ENCODE measurements around the gene SLC25A4. TPM values are rescaled to one million over a fixed set of nuclear protein-coding genes. Genes with fewer than 3 reads are reported as not detected.
"Not testable (repeated sequence)": the region's sequence is repeated elsewhere in the genome, so short reads cannot be mapped to it uniquely, and the experiment has no call there.

The SLC25A4 gene
- total RNA-seq, 2 donors from 2014 or later = 4.2 to 7.8 TPM

GRCh38 chr4:185109736-185110135 is 33.3 kb upstream of the SLC25A4 start:
- Mint-ChIP-seq H3K4me3 (no peak overlapping the region), H3K9me3 (no peaks in the 10 kb centered on the region), H3K27ac (no peak overlapping the region), H3K27me3 (ENCODE audit: low read depth) (peaks cover 31% of the 10 kb centered on the region), H3K36me3 (ENCODE audit: insufficient read depth in 2 of 2) (no peaks in the 10 kb centered on the region), H3K4me1 (ENCODE audit: low read depth) (no peaks in the 10 kb centered on the region)
- ATAC-seq (replicated peaks in 1 of 2) (no peak), DNase-seq (no peak)

GRCh38 chr4:185110375-185110823 is 32.7 kb upstream of the SLC25A4 start:
- Mint-ChIP-seq H3K4me3 (no peak overlapping the region), H3K27ac (no peak overlapping the region), H3K4me1 (ENCODE audit: low read depth) (no peaks in the 10 kb centered on the region), H3K36me3 (ENCODE audit: insufficient read depth in 2 of 2) (no peaks in the 10 kb centered on the region), H3K9me3 (no peaks in the 10 kb centered on the region), H3K27me3 (ENCODE audit: low read depth) (peaks cover 31% of the 10 kb centered on the region)
- no peak for DNase-seq
- ATAC-seq (replicated peaks in 1 of 2) = no peak

GRCh38 chr4:185112104-185112503 is 31.0 kb upstream of the SLC25A4 start:
- DNase-seq = no peak
- H3K4me1 Mint-ChIP-seq (ENCODE audit: low read depth) = no peaks in the 10 kb centered on the region
- H3K27ac Mint-ChIP-seq = no peak overlapping the region
- H3K36me3 Mint-ChIP-seq (ENCODE audit: insufficient read depth in 2 of 2) = no peaks in the 10 kb centered on the region
- peak in 1 of 2 donors; percentile 28 for ATAC-seq (replicated peaks in 1 of 2)
- H3K4me3 Mint-ChIP-seq = no peak overlapping the region
- peaks cover 23% of the 10 kb centered on the region for H3K27me3 Mint-ChIP-seq (ENCODE audit: low read depth)
- H3K9me3 Mint-ChIP-seq = no peaks in the 10 kb centered on the region

- ATAC-seq (replicated peaks in 1 of 2) = no peak
- H3K27me3 Mint-ChIP-seq (ENCODE audit: low read depth) = peaks cover 20% of the 10 kb centered on the region
- no peak for DNase-seq
- no peak overlapping the region for H3K4me3 Mint-ChIP-seq
- no peaks in the 10 kb centered on the region for H3K4me1 Mint-ChIP-seq (ENCODE audit: low read depth)
- no peaks in the 10 kb centered on the region for H3K36me3 Mint-ChIP-seq (ENCODE audit: insufficient read depth in 2 of 2)
- H3K9me3 Mint-ChIP-seq = no peaks in the 10 kb centered on the region
- H3K27ac Mint-ChIP-seq = no peak overlapping the region
Measured at GRCh38 chr4:185113340-185113739, 29.7 kb upstream of the SLC25A4 start.

- Mint-ChIP-seq H3K4me1 (ENCODE audit: low read depth) (no peaks in the 10 kb centered on the region), H3K36me3 (ENCODE audit: insufficient read depth in 2 of 2) (no peaks in the 10 kb centered on the region), H3K9me3 (no peaks in the 10 kb centered on the region), H3K27me3 (ENCODE audit: low read depth) (peaks cover 10% of the 10 kb centered on the region), H3K27ac (no peak overlapping the region), H3K4me3 (no peak overlapping the region)
- no peak for DNase-seq
- ATAC-seq (replicated peaks in 1 of 2) = no peak
Measured at GRCh38 chr4:185115827-185116232, 27.2 kb upstream of the SLC25A4 start.

- DNase-seq (no peak), ATAC-seq (replicated peaks in 1 of 2) (no peak)
- Mint-ChIP-seq H3K27ac (no peak overlapping the region), H3K36me3 (ENCODE audit: insufficient read depth in 2 of 2) (no peaks in the 10 kb centered on the region), H3K4me1 (ENCODE audit: low read depth) (no peaks in the 10 kb centered on the region), H3K9me3 (no peaks in the 10 kb centered on the region), H3K27me3 (ENCODE audit: low read depth) (peaks cover 18% of the 10 kb centered on the region), H3K4me3 (no peak overlapping the region)
Measured at GRCh38 chr4:185117300-185117934, 25.6 kb upstream of the SLC25A4 start.

GRCh38 chr4:185118876-185119275 is 24.2 kb upstream of the SLC25A4 start:
- ATAC-seq (replicated peaks in 1 of 2) (no peak), DNase-seq (no peak)
- Mint-ChIP-seq H3K27ac (no peak overlapping the region), H3K4me1 (ENCODE audit: low read depth) (peaks cover 5% of the 10 kb centered on the region), H3K27me3 (ENCODE audit: low read depth) (peaks cover 24% of the 10 kb centered on the region), H3K4me3 (no peak overlapping the region), H3K36me3 (ENCODE audit: insufficient read depth in 2 of 2) (no peaks in the 10 kb centered on the region), H3K9me3 (no peaks in the 10 kb centered on the region)

- not testable (repeated sequence) for H3K4me3 Mint-ChIP-seq; ATAC-seq (replicated peaks in 1 of 2); H3K9me3 Mint-ChIP-seq; H3K4me1 Mint-ChIP-seq (ENCODE audit: low read depth); H3K27ac Mint-ChIP-seq; DNase-seq; H3K36me3 Mint-ChIP-seq (ENCODE audit: insufficient read depth in 2 of 2)
- peaks cover 22% of the 10 kb centered on the region for H3K27me3 Mint-ChIP-seq (ENCODE audit: low read depth)
Measured at GRCh38 chr4:185119467-185119866, 23.6 kb upstream of the SLC25A4 start.

GRCh38 chr4:185119927-185120630 is 23.0 kb upstream of the SLC25A4 start:
- ATAC-seq (replicated peaks in 1 of 2) (no peak), DNase-seq (no peak)
- H3K27ac Mint-ChIP-seq = no peak overlapping the region
- peaks cover 28% of the 10 kb centered on the region for H3K27me3 Mint-ChIP-seq (ENCODE audit: low read depth)
- no peaks in the 10 kb centered on the region for H3K9me3 Mint-ChIP-seq
- no peak overlapping the region for H3K4me3 Mint-ChIP-seq
- H3K36me3 Mint-ChIP-seq (ENCODE audit: insufficient read depth in 2 of 2) = no peaks in the 10 kb centered on the region
- H3K4me1 Mint-ChIP-seq (ENCODE audit: low read depth) = peaks cover 5% of the 10 kb centered on the region

GRCh38 chr4:185120631-185120946 is 22.5 kb upstream of the SLC25A4 start:
- H3K27ac Mint-ChIP-seq = no peak overlapping the region
- peaks cover 5% of the 10 kb centered on the region for H3K4me1 Mint-ChIP-seq (ENCODE audit: low read depth)
- H3K36me3 Mint-ChIP-seq (ENCODE audit: insufficient read depth in 2 of 2) = no peaks in the 10 kb centered on the region
- ATAC-seq (replicated peaks in 1 of 2) (no peak), DNase-seq (no peak)
- H3K4me3 Mint-ChIP-seq = no peak overlapping the region
- peaks cover 32% of the 10 kb centered on the region for H3K27me3 Mint-ChIP-seq (ENCODE audit: low read depth)
- no peaks in the 10 kb centered on the region for H3K9me3 Mint-ChIP-seq

- peaks cover 0 to 2% of the 10 kb centered on the region in 2 donors for H3K36me3 Mint-ChIP-seq (ENCODE audit: insufficient read depth in 2 of 2)
- H3K27me3 Mint-ChIP-seq (ENCODE audit: low read depth) = peaks cover 40% of the 10 kb centered on the region
- H3K27ac Mint-ChIP-seq = no peak overlapping the region
- H3K4me3 Mint-ChIP-seq = no peak overlapping the region
- DNase-seq (no peak), ATAC-seq (replicated peaks in 1 of 2) (no peak)
- H3K9me3 Mint-ChIP-seq = no peaks in the 10 kb centered on the region
- peaks cover 5% of the 10 kb centered on the region for H3K4me1 Mint-ChIP-seq (ENCODE audit: low read depth)
Measured at GRCh38 chr4:185122681-185123345, 20.3 kb upstream of the SLC25A4 start.

GRCh38 chr4:185124006-185124405 is 19.1 kb upstream of the SLC25A4 start:
- Mint-ChIP-seq H3K4me1 (ENCODE audit: low read depth) (peaks cover 8% of the 10 kb centered on the region), H3K27ac (no peak overlapping the region), H3K27me3 (ENCODE audit: low read depth) (peaks cover 42% of the 10 kb centered on the region), H3K4me3 (no peak overlapping the region), H3K9me3 (no peaks in the 10 kb centered on the region), H3K36me3 (ENCODE audit: insufficient read depth in 2 of 2) (peaks cover 0 to 2% of the 10 kb centered on the region in 2 donors)
- no peak for ATAC-seq (replicated peaks in 1 of 2)
- DNase-seq = no peak

GRCh38 chr4:185127021-185127925 is 15.8 kb upstream of the SLC25A4 start:
- H3K9me3 Mint-ChIP-seq = no peaks in the 10 kb centered on the region
- no peak for DNase-seq
- H3K27me3 Mint-ChIP-seq (ENCODE audit: low read depth) = peaks cover 60% of the 10 kb centered on the region
- peak overlapping the region; percentile 70 to 81 for H3K4me3 Mint-ChIP-seq
- peaks cover 0 to 2% of the 10 kb centered on the region in 2 donors for H3K36me3 Mint-ChIP-seq (ENCODE audit: insufficient read depth in 2 of 2)
- H3K27ac Mint-ChIP-seq = no peak overlapping the region
- peak; percentile 46 to 48 for ATAC-seq (replicated peaks in 1 of 2)
- peaks cover 10% of the 10 kb centered on the region for H3K4me1 Mint-ChIP-seq (ENCODE audit: low read depth)

Data from activated T-cell treated with anti-CD3 and anti-CD28 coated beads, Interleukin-2, amount 50 U/mL, for 72 hours (primary cell).